ENCODE data around the gene CASQ1.

DNA sequence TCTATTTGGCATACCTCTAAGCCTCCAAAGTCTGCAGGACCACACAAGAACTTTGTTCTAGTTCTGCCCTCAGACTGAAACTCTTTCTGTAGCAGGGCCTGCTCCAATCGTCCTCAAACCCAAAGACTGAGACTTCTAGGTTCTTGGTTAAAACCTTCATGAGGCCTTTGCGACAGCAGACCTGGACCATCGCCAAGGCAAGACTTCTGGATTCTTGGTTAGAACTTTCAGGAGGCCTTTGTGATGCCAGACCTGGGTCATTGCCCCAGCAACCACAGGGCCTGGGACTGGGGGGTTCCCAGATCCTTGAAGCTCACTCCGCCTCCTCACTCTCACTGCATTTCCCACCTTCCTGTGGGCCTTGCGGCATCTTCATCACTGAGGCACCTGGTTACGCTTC lies 39.1 kb upstream of the CASQ1 start, which contains the start of gene ATP1A4:
- TF ChIP-seq RARB (CRISPR knock-in tag; IDR thresholded peaks at IDR 0.05) (no peak), ARNTL (CRISPR knock-in tag; IDR thresholded peaks at IDR 0.05; ENCODE audit: borderline replicate concordance, low read depth) (no peak), ISL1 (CRISPR knock-in tag; IDR thresholded peaks at IDR 0.05) (no peak), ZFP30 (CRISPR knock-in tag; IDR thresholded peaks at IDR 0.05) (no peak), CSDC2 (CRISPR knock-in tag; IDR thresholded peaks at IDR 0.05) (no peak), ZFP3 (CRISPR knock-in tag; IDR thresholded peaks at IDR 0.05) (no peak), OSR1 (CRISPR knock-in tag; IDR thresholded peaks at IDR 0.05) (no peak), PPARA (CRISPR knock-in tag; IDR thresholded peaks at IDR 0.05; ENCODE audit: borderline replicate concordance) (no peak), ESRRG (CRISPR knock-in tag; IDR thresholded peaks at IDR 0.05) (no peak), ZNF565 (CRISPR knock-in tag; conservative IDR thresholded peaks at IDR 0.05; ENCODE audit: low read depth) (no peak)
- TF ChIP-seq, protein P1, sequence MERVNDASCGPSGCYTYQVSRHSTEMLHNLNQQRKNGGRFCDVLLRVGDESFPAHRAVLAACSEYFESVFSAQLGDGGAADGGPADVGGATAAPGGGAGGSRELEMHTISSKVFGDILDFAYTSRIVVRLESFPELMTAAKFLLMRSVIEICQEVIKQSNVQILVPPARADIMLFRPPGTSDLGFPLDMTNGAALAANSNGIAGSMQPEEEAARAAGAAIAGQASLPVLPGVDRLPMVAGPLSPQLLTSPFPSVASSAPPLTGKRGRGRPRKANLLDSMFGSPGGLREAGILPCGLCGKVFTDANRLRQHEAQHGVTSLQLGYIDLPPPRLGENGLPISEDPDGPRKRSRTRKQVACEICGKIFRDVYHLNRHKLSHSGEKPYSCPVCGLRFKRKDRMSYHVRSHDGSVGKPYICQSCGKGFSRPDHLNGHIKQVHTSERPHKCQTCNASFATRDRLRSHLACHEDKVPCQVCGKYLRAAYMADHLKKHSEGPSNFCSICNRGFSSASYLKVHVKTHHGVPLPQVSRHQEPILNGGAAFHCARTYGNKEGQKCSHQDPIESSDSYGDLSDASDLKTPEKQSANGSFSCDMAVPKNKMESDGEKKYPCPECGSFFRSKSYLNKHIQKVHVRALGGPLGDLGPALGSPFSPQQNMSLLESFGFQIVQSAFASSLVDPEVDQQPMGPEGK (CRISPR knock-in tag; IDR thresholded peaks at IDR 0.05; ENCODE audit: borderline replicate concordance), result no peak
- TF ChIP-seq, protein P2, sequence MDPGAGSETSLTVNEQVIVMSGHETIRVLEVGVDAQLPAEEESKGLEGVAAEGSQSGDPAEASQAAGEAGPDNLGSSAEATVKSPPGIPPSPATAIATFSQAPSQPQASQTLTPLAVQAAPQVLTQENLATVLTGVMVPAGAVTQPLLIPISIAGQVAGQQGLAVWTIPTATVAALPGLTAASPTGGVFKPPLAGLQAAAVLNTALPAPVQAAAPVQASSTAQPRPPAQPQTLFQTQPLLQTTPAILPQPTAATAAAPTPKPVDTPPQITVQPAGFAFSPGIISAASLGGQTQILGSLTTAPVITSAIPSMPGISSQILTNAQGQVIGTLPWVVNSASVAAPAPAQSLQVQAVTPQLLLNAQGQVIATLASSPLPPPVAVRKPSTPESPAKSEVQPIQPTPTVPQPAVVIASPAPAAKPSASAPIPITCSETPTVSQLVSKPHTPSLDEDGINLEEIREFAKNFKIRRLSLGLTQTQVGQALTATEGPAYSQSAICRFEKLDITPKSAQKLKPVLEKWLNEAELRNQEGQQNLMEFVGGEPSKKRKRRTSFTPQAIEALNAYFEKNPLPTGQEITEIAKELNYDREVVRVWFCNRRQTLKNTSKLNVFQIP (CRISPR knock-in tag; IDR thresholded peaks at IDR 0.05; ENCODE audit: borderline replicate concordance, low read depth), result no peak
- TF ChIP-seq, protein P3, sequence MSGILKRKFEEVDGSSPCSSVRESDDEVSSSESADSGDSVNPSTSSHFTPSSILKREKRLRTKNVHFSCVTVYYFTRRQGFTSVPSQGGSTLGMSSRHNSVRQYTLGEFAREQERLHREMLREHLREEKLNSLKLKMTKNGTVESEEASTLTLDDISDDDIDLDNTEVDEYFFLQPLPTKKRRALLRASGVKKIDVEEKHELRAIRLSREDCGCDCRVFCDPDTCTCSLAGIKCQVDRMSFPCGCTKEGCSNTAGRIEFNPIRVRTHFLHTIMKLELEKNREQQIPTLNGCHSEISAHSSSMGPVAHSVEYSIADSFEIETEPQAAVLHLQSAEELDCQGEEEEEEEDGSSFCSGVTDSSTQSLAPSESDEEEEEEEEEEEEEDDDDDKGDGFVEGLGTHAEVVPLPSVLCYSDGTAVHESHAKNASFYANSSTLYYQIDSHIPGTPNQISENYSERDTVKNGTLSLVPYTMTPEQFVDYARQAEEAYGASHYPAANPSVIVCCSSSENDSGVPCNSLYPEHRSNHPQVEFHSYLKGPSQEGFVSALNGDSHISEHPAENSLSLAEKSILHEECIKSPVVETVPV (CRISPR knock-in tag; IDR thresholded peaks at IDR 0.05), result no peak

Measured in SK-N-SH treated with all-trans-retinoic acid at 6 μM for 48 hours (cell line).